SH-SY5Y (cell line): ENCODE results near the gene HYCC1.

ENCODE experiments used
- GATA2 ChIP-seq: IDR thresholded peaks from 2 replicates; pipeline ENCODE4 v1.6.1; 2011; ENCODE audit warnings: mild to moderate bottlenecking, low read depth, low read length
- GATA3 ChIP-seq: IDR thresholded peaks from 2 replicates; pipeline ENCODE4 v1.6.1; 2011; ENCODE audit warnings: low read depth, mild to moderate bottlenecking, low read length, moderate library complexity

Gene HYCC1

DNA sequence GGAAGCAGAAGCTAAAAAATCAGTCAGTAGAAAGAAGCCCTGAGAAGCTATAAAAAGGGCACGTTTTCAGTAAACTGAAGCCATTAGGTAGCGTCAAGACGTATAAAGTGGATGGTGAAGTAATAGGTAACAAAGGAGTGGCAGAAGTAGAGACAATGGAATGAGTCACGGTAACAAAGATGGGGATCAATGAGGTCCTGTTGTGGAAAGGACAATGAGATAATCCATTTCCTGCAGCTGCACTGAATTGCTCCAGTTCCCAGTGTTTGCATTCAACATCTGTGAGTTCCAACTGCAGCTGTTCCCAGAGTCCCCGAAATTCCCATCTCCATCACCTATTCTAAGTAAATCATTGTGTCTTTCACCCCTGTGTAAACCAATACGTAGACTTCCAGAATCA is 4.8 kb upstream of the HYCC1 start:
- TF ChIP-seq GATA2 (no peak), GATA3 (no peak)

DNA sequence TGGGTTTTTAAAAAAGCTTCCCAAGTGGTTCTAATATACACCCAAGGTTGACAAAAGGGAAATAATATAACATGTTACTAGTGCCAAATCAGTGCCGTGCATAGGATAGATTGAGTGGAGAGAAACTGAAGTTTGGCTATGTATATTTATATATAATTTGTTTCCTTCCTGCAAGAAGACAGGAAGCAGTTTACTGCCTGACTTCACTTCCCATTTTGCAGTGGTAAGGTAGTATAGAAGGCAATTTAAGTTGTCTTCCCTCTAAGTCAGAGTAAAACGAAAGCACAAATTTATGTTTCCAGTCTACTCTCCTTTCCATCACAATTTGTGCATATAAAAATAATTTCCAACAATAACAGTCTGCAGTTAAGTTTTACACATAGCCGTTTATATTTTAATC is 3.4 kb upstream of the HYCC1 start:
- TF ChIP-seq GATA2 (no peak), GATA3 (no peak)

DNA sequence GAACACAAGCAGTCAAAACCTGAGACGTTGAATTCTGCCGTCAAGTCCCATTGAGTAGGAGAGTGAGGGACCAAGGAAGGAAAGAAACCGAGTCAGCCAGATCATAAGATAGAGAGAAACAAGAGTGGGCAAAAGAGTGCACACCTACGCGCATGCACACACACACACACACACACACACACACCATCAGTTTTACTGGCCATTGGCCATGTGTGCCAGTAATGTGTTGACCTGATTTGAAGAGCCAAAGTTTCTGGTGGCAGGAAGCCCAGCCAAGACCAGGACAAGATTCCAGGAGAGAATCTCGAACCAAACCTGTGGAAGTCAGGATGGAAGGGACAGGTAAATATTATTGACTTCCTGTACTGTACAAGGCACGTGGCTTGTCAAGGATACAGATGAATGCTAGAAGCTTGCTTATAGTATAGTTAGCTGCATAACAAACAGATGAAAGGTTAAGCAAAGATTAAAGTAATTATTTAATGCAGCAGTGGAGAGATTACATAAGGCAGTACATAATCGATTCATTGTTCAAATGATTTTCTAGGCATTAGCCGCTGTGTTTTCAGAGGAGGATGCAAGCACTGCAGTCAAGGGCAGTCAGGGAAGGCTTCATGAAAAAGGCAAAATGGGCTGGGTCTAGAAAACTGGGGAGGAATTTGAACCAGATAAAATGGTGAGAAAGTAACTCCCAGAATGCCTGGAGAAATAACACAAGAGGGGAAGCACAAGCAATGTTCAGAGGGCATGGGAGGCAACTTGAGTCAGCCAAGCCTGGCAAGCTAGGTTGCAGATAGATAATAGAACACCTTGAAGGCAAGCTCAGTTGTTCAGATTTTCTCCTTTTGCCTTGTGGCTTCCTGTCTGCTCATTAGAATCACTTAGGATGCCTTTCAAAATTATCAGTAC is 2.7 kb upstream of the HYCC1 start:
- TF ChIP-seq GATA2 (no peak), GATA3 (no peak)

DNA sequence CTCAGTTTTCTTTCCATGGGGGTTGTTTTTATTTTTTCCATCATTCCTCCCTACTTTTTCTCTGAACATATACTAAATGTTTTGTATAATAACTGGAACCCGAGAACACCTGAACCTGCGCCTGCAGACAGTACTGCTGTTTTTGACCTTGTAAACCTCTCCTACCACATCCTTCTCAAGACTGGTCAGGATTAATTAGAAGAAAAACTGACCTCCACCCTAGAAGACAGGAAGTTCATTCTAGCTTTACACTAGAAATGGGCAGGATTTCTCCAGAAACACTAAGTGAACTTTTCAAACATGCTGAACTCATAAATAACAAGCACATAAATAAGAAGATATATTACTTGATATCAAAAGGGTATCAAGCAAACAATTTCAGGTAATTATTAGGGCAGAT is 751 bp upstream of the HYCC1 start:
- TF ChIP-seq GATA3: no peak
- TF ChIP-seq GATA2: no peak

DNA sequence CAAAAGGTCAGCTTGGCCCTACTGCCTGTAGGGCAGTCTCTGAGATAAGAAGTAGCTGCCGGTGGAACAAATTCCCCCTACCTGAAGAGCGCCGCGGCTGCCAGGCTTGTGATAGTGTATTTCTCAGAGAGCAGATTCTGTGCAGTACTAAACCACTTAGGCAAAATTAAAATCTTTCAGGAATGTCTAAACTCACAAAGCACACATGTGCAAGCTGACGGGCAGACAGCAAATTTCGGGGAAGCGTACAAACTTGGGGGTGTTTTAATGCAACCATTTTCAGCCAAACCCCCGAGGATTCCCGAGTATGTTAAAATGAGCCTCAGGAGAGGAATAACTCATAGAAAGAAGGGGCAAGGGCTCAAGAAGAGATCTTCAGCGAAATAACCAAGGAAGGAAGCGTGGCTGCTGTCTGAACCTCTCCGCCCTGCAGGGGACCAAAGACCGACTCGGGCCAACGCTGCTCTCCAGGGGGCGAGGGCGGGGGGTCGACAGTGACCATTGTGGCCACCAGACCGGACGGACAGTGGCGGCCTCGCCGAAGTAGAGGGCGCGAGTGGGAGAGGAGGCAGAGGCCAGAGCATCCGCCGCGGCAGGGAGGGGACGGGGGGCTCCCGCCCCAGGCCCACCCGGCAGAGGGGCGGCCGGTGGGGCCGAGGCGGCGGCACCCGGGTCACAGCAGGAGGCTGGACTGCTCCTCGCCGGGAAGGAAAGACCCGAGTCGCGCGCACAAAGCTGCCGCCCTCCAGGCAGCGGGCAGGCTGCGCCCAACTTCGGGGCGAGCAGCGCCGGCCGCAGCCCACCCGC is 819 bp downstream of the HYCC1 start:
- TF ChIP-seq GATA3: no peak

DNA sequence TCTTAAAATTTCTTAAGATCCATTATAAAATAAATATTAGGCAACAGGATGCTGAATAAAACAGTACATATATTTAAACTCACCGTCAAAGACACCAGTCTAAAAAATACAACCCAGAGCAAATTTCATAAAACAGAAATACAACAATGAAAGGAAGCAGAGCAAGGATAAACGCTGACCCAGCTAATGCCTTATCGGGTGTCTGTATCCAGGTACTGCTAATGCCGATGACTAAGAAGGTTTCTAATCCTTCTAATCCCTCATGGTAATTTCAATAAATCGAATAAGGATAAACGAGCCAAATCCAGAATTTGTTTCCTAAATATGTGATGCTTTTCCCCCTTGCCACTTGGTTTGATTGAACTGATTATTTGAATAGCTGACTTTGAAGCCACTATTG is 1.7 kb downstream of the HYCC1 start:
- no peak for TF ChIP-seq GATA2
- TF ChIP-seq GATA3: no peak

DNA sequence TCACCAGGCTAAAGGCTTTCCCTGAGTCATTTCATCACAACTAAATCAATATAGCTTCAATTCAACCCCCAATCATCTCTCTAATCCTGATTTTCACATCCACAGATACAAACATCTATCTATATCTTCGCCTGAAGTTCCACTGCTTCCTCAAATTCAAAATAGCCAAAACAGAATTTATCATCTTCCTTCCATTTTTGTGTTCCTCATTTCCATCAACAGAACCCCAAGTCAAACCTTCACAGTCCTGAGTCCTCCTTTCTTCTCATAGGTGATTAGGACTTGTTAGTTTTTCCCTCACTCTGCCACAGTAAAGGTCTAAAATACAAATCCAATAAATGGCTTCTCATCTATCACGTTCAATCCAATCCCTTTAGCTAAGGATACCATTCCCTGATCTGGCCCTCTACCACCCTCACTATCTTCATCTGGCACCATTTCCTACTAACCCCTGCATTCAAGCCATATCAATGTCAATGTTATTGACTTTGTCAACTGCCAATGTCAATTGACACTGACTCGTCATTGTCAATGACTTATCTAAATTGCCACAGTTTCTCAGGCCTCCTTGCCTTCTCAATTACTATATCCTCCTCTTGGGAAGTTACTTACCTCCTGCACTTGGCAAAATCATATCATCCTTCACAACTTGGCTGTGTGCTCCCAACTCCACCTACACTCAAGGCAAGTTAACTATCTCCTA is 2.6 kb downstream of the HYCC1 start:
- TF ChIP-seq GATA2 (no peak), GATA3 (no peak)

DNA sequence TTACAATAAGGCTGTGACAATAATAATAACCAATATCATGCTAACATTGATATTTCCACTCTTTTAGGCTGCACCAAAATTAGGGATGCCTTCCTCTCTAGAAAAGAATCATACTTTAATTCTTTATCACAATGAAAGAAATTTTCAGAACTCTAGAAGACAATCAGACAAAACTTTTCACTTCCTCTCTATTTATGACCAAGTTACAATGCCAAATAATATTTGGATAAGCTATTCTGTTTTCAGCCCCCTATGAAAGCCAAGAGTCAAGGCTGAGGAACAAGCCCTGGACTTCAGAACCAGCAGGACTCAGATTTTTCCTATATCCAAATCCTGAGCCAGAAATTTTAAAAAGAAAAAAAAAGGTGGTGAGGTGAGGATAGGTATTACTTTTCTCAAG is 4.6 kb downstream of the HYCC1 start:
- no peak for TF ChIP-seq GATA3
- no peak for TF ChIP-seq GATA2

DNA sequence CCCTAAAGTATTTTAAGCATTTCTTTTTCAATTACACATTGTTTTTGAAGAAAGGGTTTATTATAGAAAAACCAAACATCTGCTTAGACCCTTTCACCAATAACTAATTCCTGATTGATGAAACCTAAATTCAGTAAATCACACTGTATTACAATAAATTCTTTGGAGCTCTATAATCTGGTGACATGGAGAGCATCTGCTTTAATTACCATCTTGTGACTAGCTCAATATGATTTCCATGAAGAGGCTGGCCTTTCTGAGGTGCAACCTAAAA is 9.7 kb downstream of the HYCC1 start:
- TF ChIP-seq GATA3: no peak
- TF ChIP-seq GATA2: no peak

DNA sequence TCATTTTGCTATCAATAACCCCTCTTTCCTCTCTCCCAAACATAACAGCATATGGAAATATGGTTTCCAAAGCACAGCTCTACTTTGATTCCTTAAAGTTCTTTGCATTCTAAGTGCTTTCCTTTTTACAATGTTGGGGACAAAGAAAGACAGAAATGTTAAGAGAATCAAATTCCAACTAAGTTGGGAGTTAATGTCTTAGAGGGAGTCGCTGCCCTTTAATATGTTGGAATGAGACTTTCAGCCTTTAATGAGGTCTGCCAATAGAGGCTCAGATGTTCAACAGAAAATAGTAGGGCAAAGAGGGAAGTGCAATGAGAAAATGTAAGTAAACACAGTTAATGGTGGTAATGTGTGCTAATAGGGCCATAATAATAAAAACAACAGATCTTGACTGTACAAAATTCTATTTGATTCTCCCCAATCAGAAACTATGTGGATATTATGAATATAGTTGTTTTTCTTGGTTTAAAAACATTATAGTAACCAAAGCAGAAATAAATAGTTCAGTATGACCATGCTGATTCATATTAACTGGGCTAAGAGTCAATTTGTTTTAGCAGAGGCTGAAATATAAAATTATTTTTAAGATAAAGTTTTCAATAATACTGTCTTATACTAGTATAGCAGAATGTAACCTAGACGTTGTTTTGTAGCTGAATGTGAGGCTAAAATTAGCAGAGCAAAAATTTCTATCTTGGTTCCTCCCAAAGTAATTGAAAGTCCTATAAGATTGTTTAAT is 10.3 kb downstream of the HYCC1 start:
- TF ChIP-seq GATA2: no peak
- TF ChIP-seq GATA3: no peak

DNA sequence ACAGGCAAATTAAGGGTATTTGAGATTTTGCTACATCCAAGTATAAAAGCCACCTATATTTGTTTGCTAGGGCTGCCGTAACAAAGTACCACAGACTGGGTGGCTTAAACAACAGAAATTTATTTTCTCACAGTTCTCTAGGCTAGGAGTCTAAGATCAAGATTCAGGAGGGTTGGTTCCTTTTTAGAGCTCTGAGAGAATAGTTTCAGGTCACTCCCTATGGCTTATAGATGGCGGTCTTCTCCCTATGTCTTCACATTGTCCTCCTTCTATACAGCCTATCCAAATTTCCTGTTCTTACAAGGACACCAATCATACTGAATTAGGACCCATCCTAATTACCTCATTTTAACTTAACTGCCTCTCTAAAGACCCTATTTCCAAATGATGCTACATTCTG is 11.2 kb downstream of the HYCC1 start:
- TF ChIP-seq GATA3: no peak
- TF ChIP-seq GATA2: no peak

DNA sequence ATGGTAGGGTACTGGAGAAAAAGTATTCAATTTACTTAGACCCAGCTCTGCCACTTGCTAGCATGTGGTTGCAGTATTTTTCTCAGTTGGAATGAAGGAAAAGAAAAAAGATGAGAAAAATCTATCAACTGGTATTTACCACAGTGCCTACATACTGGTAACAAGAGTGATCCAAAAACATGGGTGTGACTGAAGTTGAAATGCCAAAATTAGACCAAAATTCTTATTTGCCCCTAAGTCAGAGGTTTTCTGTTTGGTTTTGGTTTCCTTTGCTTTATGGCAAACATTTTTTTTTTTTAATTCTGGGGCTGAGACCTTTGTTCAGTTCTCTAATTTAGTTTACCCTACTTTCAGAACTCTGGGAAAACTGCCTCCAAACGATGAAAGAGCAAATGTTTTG is 12.3 kb downstream of the HYCC1 start:
- TF ChIP-seq GATA2: no peak
- TF ChIP-seq GATA3: no peak

DNA sequence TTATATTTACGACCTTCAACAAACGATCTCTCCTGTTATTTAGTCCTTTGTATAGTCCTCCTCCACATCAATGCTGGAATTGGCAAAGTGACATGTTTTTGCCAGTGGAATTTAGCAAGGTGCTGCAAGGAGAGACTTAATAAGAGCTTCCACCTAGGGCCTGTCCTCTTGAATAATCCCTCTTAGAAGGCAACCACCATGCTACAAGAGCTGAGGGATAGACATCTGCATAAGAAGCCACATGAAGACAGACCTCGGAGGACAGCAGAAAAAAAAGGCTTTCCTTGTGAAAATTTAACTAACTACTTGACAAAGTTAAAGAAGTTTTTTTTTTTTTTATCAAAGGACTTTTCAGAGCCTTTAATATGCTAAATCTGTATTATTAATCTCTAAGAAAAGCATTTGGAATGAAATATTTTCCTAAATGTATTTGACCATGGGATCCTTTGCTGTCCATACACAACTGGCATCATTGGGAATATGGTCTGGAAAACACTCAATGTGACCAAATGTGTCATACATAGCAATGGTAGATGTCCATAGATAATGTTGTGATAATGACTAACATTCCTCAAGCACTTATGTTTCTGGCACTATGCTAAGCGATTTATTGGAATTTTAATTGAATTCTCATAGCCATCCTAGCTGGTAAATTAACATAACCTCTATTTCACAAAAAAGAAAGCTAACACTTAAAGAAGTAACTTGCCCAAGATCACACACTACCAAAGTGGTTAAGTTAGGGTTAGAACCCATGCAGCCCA is 13.2 kb downstream of the HYCC1 start:
- TF ChIP-seq GATA3 (no peak), GATA2 (no peak)
